ENCODE measurements around the gene OR4D6. TPM values are rescaled to one million over a fixed set of nuclear protein-coding genes. Genes with fewer than 3 reads are reported as not detected.
A peak's percentile ranks its signal among the peaks of the same experiment; 100 is the strongest.

Gene OR4D6
- total RNA-seq, 1 donor from 2014 or later, result not detected

GRCh38 chr11:59418156-59418555, 38.6 kb upstream of the OR4D6 start:
- H3K9me3 Mint-ChIP-seq (ENCODE audit: unreplicated experiment), result no peaks in the 10 kb centered on the region
- no peak for TF ChIP-seq CTCF (IDR thresholded peaks at IDR 0.05; ENCODE audit: unreplicated experiment)
- DNase-seq (ENCODE audit: low spot score), result no peak
- no peak overlapping the region for H3K4me3 Mint-ChIP-seq (ENCODE audit: unreplicated experiment)
- H3K27me3 Mint-ChIP-seq (ENCODE audit: unreplicated experiment), result no peaks in the 10 kb centered on the region
- no peak overlapping the region for H3K27ac Mint-ChIP-seq (ENCODE audit: unreplicated experiment)
- H3K36me3 Mint-ChIP-seq (ENCODE audit: low read depth, unreplicated experiment), result no peaks in the 10 kb centered on the region
- H3K4me1 Mint-ChIP-seq (ENCODE audit: unreplicated experiment), result peaks cover 19% of the 10 kb centered on the region

- no peak for TF ChIP-seq CTCF (IDR thresholded peaks at IDR 0.05; ENCODE audit: unreplicated experiment)
- no peaks in the 10 kb centered on the region for H3K27me3 Mint-ChIP-seq (ENCODE audit: unreplicated experiment)
- no peak overlapping the region for H3K27ac Mint-ChIP-seq (ENCODE audit: unreplicated experiment)
- H3K4me1 Mint-ChIP-seq (ENCODE audit: unreplicated experiment), result peaks cover 31% of the 10 kb centered on the region
- no peaks in the 10 kb centered on the region for H3K9me3 Mint-ChIP-seq (ENCODE audit: unreplicated experiment)
- no peaks in the 10 kb centered on the region for H3K36me3 Mint-ChIP-seq (ENCODE audit: low read depth, unreplicated experiment)
- H3K4me3 Mint-ChIP-seq (ENCODE audit: unreplicated experiment), result no peak overlapping the region
- DNase-seq (ENCODE audit: low spot score), result no peak
These were observed 32.9 kb upstream of the OR4D6 start for GRCh38 chr11:59423835-59424234.

GRCh38 chr11:59425131-59425530, 31.6 kb upstream of the OR4D6 start:
- Mint-ChIP-seq H3K4me1 (ENCODE audit: unreplicated experiment) (peaks cover 22% of the 10 kb centered on the region), H3K9me3 (ENCODE audit: unreplicated experiment) (no peaks in the 10 kb centered on the region), H3K27ac (ENCODE audit: unreplicated experiment) (no peak overlapping the region), H3K4me3 (ENCODE audit: unreplicated experiment) (no peak overlapping the region), H3K36me3 (ENCODE audit: low read depth, unreplicated experiment) (no peaks in the 10 kb centered on the region), H3K27me3 (ENCODE audit: unreplicated experiment) (no peaks in the 10 kb centered on the region)
- DNase-seq (ENCODE audit: low spot score), result no peak
- no peak for TF ChIP-seq CTCF (IDR thresholded peaks at IDR 0.05; ENCODE audit: unreplicated experiment)

- H3K27ac Mint-ChIP-seq (ENCODE audit: unreplicated experiment), result peak within 1 kb of the TSS; percentile 62
- no peaks in the 10 kb centered on the region for H3K9me3 Mint-ChIP-seq (ENCODE audit: unreplicated experiment)
- H3K27me3 Mint-ChIP-seq (ENCODE audit: unreplicated experiment), result no peaks in the 10 kb centered on the region
- no peak within 1 kb of the TSS for H3K4me3 Mint-ChIP-seq (ENCODE audit: unreplicated experiment)
- H3K4me1 Mint-ChIP-seq (ENCODE audit: unreplicated experiment), result peaks cover 22% of the 10 kb centered on the region
- no peak for TF ChIP-seq CTCF (IDR thresholded peaks at IDR 0.05; ENCODE audit: unreplicated experiment)
- no peaks in the 10 kb centered on the region for H3K36me3 Mint-ChIP-seq (ENCODE audit: low read depth, unreplicated experiment)
- DNase-seq (ENCODE audit: low spot score), result no peak
These were observed 30.2 kb upstream of the OR4D6 start, which contains the start of gene OR5A2 for GRCh38 chr11:59426361-59427067. Gene OR5A2, minus strand, starts transcription at chr11:59426413. Its CDS starts 3,460 bp downstream, at chr11:59422953.

GRCh38 chr11:59427068-59427382, 29.7 kb upstream of the OR4D6 start:
- Mint-ChIP-seq H3K27me3 (ENCODE audit: unreplicated experiment) (no peaks in the 10 kb centered on the region), H3K4me1 (ENCODE audit: unreplicated experiment) (peaks cover 23% of the 10 kb centered on the region), H3K27ac (ENCODE audit: unreplicated experiment) (no peak overlapping the region), H3K4me3 (ENCODE audit: unreplicated experiment) (no peak overlapping the region), H3K36me3 (ENCODE audit: low read depth, unreplicated experiment) (no peaks in the 10 kb centered on the region), H3K9me3 (ENCODE audit: unreplicated experiment) (no peaks in the 10 kb centered on the region)
- no peak for TF ChIP-seq CTCF (IDR thresholded peaks at IDR 0.05; ENCODE audit: unreplicated experiment)
- no peak for DNase-seq (ENCODE audit: low spot score)

All from endothelial cell (in vitro differentiated cells).